KG1 (cell line): ENCODE results near the gene FLNA.
"Not testable (repeated sequence)": the region's sequence is repeated elsewhere in the genome, so short reads cannot be mapped to it uniquely, and the experiment has no call there.

Experiments used
- DNase-seq: peaks from one replicate; lab custom pipeline; 2025; lab: John Stamatoyannopoulos, UW

FLNA gene

DNA sequence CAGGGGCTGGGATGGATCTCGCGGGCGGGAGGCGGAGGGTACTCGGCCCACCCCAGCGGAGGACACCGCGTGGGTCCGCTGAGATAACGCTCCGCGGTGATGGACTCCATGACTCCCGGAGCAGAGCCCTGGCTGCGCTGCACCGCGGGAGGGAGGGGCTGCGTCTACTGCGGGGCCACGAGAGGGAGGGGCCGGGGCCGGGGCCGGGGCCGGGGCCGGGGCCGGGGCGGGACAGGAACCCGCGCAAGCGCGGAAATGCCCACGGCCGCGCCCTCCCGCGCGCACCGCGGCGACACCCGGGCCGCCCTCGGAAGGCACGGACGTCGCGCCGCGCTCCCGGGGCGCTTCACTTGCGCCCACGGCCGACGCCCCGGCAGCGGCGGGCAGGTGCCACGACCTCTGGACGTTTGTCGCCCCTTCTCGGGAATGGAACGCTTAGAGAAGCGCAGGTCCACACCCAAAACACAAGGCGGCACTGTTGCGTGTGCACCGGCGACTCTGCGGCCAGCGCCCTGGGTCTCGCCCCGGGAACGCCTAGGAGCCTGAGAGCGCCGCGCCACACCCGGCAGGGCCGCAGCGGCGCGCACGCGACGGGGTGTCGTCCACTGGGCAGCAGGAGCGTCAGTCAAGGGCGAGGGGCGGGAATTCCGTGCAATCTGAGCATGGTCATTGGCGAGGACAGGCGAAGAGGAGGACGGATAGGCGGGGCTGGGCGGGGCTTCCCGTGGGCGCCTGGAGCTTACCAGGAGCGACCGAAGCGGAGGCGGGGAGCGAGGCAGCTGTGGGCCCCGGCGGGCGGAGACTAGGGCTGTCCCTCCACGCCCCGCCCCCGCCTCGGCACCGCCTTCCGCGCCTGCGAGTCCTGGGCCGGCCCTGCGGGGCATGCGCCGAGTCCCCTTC, 32.8 kb downstream of the FLNA start:
- not testable (repeated sequence) for DNase-seq

DNA sequence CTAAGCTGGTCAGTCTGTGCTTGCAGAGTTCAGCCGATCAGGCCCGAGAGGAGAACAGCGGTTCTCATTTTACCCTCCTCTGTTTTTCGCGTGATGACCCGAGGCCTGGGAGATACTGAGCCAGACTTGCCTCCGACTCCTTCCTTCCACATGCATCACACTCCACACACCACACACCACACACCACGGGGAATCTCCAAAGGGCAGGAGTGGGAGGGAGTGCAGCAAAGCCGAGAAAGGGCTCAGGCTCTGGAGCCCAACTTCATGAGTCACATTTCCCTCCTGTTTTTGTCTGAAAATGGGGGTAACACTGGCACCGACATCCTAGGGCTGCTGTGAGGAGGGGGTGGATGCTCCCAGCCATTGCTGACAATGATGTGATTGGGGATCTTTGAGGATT, 39.9 kb downstream of the FLNA start:
- no peak for DNase-seq

DNA sequence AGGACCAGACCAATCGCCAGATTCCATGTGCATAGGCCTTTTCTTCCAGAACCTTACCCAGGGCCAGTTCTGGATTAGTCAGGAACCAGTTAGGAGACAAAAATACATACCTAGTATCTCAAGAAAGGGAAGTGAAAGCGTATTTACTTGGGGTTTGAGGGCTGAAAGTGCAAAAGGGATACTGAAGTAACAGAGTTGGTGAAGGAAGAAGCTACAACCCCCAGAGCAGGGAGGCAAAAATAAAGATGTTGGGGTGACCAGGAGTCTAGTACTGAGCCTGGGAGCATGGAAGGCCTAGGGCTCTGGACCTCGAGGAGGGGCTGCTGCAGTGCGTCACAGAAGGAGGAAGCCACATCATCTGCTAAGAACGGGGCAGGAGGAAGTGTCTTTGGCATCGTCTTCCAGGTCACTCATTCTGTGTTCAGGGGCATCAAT, 40.6 kb downstream of the FLNA start:
- DNase-seq, result no peak

DNA sequence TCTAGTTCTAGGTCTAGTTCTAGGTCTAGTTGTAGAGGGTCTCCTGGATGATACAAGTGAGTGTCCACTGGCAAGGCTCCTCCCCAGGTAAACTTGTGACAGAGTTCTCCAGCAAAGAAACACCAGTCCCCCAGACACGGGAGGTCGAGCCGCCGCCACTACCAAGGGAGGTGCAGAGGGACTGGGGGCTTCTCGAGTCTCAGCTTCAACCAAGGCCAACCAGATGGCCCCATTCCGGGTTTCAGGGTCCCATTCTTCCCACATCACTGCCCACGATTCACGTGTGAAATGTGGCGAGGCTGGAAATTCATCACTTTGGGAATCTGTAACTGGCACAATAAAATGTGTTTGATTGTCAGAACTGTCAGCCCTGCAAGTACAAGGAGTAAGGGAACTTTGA, 41.3 kb downstream of the FLNA start:
- DNase-seq, result no peak

DNA sequence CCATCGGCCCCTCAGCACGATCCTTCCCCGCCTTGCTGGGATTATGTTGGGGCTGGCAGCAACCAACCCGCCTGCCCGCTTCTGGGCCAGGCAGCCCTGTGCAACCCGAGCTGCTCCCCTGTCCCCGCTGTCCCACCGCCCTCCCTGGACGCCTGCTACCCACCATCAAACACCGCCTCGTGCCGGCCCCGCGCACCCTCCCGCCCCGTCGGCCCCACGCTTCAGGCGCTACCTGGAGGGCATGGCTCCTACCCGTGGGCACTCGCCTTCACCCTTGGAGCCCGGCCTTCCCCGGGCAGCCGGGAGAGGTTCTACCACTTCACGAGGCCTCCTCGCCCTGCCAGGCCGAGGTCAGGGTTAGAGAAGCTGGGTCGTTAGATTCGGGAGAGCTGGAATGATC, 41.9 kb downstream of the FLNA start:
- no peak for DNase-seq

DNA sequence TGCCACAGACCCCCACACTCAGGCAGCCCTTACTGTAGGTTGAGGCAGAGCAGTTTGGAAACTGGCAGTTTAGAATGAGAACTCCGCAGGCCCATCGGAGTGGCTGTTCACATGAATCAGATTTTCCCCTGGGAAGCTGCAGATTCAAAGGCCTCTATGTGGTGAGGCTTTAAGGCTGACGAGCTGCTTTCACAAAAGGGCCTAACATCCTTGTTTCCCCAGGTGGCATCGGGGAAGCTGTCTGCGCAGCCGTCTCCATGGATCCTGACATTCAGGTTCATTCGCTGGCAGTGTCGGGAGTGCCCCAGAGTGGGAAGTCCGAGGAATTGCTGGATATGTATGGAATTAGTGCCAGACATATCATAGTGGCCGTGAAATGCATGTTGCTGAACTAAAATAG, 45.1 kb downstream of the FLNA start:
- DNase-seq, result no peak

DNA sequence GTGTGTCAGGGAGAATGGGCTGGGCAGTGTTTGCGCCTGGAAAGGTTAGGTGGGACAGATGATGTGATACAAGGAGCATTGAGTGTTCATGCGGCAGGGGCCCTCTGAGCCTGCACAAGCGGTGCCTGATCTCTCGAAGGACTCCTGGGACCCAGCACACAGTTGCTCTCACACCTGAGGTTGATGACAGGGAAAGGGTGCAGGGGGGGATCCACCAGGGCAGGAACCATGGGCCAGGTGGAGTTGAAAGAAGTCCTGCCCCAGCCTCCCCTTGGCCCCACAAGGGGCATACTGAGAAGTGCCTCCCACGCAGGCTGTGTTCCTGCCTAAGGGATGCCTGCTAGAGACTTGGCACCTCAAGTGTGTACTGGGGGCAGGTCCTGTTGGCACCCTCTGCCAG, 45.8 kb downstream of the FLNA start:
- DNase-seq, result no peak

DNA sequence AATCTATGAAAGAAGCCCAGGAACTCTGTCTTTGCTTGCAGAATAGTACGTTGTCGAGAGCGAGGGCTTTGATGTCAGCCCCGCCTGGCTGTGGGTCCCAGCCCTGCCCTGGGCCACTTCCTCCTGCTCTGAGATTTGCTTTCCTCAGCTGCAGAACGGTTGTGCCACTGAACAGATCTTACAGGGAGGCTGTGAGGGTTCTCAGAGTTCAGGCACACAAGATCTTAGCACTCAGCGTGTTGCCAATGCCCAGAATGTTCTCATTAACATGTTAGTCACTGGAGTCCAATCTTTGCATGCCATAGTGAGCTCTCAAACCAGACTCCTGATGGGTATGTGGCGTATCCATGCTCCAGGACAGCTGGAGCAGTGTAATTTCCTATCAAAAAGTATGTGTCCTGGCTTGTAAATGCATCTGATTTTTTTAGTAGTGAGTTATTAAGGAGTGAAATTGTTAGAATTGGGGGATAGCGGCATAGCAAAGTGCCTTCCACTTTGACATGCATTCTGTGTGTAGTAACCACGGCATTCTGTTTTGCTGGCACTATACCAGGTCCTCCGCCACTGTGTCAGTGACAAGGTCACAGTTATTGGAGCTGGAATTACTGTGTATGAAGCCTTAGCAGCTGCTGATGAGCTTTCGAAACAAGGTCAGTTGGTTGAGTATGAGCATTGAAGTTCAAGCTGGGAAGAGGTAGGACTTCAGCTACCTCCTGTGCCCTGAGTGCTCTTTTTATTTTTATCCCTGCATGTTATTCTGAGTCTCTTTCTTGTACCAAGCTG, 47.2 kb downstream of the FLNA start:
- DNase-seq, result no peak

DNA sequence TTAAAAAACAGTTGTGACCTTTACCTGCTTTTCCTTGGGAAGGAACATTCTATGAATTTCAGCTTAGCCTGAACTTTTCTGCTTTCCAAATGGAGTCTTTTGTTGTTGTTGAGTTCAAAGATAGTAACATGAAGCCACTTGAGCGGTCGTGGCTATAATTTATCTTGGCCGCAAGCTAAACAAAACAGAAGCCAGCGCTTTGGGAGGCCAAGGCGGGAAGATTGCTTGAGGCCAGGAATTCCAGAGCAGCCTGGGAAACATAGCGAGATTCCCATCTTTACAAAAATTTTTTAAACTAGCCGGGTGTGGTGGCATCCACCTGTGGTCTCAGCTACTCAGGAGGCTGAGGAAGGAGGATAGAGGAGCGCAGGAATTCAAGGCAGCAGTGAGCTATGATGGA, 48.9 kb downstream of the FLNA start:
- no peak for DNase-seq

DNA sequence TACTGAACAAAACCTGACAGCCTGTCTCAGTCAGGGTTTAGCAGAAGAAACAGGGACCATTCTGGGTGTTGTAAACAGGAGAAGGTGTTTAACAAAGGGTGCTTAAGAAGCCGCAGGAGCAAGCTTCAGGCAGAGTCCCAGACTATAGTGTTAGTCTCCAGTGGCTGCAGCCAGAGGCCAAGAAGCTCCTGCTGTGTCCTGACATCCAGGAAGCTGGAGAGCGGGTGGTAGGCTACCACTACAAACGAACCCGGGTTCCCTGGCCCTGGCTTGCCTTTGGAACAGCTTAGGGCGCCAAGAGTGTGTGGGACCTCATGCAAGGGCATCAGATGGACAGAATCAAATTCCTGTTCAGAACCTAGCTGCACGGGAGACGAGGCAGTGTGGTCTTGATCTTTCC, 50.9 kb downstream of the FLNA start:
- DNase-seq, result no peak

DNA sequence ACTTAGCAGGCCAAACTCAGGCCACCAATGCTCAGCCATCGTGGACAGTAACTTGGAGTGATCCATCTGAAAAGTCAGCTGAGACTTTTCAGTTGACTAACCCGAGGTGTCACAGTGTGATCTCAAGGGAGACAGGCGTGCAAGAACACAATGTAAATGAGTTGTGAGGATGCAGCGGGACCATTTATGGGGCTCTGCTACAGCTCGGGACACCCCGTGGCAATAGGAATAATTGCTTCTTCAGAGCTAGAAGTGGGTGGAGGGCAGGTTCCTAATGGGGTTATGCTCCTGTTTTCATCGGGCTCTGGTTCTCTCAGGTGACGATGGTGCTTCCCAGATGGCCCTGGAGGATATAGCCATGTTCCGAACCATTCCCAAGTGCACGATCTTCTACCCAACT, 51.5 kb downstream of the FLNA start:
- no peak for DNase-seq

DNA sequence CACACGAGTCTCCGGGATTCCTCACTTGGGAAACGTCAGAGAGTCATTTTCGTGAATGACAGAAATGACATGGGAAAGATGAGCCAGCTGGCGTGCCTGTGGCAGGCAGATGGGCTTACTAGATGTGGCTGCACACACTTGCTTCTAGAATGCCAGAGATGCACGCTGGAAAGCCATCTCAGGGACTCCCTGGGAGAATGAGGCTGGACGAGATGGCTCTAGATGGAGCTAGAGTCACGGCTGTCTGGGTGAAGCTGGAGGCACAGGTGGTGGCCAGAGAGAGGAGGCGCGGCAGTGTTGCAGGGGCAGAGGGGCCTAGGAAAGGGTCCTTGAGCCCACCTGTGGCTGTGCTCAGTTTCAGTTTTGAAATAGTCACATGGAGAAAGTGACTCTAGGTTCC, 52.8 kb downstream of the FLNA start:
- no peak for DNase-seq

DNA sequence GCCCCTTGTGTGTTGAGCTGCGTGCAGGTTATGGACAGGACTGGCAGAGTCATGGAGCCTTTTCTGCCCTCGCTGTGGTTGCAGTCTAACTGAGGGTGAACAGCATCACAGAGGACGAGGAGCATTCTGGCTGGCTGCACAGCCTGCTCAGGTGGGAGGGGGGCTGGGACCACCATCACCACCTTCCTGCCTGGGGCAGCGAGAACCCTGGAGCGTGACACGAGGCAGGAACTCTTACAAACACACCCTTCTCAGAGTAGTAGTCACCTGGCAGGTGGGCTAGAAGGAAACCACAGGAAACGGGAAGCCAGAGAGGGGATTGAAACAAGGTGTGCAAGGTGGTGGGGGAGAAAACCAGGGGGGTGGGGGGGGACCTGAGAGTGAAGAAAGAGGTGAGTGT, 53.3 kb downstream of the FLNA start:
- DNase-seq, result no peak

DNA sequence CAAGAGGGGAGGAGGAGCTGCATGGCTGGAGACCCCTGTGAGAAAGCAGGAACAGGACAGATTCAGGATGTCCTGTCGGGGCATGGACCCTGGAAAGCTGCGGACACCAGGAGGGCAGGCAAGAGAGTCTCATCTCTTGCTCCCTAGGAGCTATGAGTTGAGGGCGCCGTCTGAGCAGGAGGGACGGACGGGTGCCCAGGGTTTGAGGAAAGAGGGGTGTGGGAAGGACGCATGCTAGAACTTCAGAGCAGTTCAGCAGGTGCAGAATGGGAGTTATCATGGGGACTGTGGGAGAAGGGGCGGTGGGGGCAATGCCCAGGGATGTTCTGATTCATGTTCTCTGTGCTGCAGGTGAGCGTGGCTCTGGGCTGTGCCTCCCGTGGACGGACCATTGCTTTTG, 54.0 kb downstream of the FLNA start:
- no peak for DNase-seq

DNA sequence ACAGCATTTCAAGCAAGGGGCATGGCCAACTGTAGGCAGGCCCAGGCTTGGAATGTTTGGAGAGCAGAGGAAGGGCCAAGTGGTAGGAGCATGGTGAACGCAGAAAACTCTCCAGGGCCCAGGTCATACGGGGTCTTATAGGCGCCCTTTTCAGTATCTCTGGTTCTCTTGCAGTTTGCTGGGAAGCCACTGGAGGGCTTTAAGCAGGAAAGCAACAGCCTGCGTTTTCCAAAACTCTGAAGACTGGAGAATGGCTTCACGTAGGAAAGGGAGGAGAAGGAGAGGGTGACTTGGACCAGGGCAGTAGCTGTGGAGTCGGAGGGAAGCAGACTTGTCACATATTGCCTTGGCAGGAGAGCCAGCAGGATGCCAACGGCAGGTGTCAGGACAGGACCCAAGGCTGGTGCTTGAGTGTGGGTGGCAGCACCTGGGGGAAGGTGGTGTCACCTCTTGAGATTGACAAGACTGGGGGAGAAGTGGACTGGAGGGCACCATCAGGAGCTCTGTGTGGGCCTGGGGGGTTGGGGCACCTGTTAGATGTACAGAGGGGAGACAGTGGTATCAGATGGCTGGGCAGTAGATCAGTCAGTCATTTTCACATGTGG, 56.9 kb downstream of the FLNA start:
- no peak for DNase-seq

DNA sequence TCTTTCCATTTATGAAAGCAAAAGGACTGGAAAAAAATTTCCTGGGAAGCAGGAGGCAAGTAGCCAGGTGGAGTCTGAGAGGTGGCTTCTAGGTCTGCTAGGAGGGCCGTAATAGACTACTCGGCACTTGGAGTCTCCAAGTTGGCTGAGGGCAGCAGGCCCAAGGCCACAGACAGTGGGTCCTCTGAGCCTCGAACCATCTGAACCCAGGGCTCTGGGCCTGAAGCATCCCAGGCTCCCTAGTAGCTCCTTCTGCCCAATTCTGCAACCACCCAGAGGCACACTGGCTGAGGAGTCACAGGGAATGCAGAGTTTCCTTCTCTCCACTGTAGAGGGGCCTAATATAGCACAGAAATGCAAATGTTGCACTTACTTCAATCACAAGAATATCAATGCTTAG, 59.0 kb downstream of the FLNA start:
- DNase-seq, result no peak

DNA sequence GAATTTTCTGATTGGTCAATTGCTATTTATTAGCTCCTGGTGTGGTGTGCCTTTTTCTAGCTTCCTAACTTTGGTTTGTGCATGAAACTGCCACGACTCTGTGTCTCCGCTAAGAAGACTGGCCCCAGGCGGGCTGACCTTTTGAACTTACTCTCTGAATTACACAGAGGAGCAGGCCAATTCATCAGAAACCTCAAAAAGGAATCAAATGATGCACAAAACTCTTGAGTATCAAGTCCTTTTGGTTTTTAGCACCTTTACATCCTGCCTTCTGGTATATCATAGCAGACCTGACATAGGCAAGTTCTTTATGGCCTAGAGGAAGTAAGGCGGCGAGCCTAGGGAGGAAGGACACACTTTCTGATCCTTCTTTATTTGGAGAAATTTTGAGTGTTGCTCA, 61.3 kb downstream of the FLNA start:
- DNase-seq, result no peak

DNA sequence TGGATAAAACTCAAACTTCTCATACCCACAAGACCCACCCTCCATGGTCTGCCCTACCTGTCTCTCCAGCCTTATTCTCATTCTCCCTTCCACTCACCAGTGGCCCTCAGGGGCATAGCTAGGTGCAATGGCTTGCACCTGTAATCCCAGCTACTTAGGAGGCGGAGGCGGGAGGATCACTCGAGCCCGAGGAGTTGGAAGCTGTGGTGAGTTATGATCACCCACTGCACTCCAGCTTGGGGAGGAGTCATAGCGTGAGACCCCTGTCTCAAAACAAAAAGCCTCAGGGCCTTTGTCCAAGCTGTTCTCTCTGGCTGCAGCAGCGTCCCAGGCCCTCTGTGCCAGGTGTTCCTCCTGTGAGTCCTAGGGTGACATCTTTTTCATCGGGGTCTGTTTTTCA, 62.3 kb downstream of the FLNA start:
- no peak for DNase-seq

DNA sequence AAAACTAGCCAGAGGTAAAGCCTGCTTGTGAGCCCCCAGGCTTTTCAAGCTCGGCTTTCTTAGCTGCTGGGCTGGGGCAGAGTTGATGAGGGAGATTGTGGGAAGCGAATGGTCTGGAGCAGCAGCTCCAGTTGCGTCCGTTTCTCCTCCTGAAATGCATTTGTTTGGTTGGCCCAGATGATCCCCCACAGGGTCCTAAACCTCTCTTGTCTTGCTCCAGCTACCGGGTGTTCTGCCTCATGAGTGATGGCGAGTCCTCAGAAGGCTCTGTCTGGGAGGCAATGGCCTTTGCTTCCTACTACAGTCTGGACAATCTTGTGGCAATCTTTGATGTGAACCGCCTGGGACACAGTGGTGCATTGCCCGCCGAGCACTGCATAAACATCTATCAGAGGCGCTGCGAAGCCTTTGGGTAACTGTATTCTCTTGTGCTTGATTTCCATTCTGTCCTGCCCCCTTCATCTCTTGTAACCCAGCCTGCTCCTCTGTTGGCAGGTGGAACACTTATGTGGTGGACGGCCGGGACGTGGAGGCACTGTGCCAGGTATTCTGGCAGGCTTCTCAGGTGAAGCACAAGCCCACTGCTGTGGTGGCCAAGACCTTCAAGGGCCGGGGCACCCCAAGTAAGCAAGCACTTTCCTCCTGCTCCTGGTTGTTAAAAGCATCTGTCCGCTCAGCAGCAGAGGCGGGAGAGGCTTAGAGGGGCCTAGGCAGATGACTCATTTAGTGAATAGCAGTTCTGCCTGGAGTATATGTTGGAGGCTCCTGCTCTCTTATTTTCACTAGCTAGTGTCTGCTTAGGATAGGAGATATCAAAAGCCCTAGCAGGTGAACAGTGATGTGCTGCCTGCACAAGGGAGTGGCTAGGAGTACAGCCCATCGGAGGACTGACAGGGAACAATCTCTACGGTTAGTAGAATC, 63.6 kb downstream of the FLNA start:
- DNase-seq, result no peak

DNA sequence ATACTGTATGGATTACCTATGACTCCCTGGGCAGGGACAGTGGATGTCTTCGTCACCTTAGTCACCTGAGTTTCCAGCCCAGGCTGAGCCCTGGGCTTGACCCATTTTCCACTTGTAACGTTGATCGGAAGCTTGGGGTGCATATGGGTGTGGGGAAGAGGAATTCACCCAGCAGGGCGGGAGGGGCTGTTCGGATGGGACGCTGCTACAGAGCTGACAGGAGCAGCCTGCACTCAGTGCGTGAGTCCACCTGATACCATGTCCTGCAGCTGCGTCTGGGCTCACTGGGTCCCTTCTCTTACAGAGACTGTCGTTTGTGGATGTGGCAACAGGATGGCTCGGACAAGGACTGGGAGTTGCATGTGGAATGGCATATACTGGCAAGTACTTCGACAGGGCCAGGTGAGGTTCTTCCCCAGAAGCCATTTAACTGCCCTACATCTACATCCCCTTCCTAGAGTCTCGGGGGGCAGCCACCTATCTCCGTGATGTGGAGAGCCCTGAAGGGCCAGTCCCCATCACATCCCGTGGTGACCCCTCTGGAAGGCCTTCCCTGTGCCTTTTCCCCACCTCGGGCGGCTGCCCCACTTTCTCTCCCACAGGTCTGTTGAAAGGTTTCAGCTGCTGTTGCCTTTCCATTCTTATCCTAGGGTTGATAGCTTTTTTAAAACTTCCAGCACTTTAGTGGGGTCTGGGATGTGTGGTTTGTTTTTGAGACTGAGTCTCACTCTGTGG, 65.2 kb downstream of the FLNA start:
- DNase-seq, result no peak
